ENCODE results near the gene HOXA6.

Gene HOXA6

DNA sequence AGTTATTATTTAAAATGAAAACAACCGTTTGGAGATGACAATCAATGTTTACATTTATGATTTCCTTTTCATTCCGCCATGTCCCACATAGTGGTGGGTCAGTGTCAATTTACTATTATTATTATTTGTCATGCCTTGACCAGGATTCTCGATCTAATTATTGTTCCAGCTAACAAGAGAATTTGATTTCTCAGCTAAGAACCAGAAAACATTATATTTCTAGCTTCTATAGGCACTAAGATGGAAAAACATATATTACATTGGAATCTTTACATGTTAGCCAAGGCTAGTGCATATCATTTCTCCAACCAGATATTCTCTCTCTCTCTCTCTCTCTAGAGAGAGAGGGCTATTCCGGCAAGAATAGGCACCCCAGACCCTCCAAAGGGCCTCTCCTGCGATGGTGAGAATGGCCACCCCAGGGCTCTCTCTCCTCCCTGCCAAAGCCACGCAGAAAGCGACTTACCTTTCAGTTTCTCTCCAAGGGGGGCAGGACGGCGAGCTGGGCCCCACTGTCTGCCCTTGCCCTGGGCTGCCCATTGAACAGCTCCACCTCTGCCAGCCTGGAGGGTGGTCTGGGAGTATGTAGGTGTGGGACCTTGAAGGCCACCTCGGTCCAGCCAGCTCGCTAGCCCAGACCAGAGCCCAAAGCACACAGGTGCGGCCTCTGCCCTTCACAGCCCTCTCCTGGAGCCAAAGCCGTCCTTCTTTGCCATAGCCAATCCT, 2.4 kb upstream of the HOXA6 start:
- no peak for DNase-seq (ENCODE audit: low read depth in 1 of 2, low spot score in 1 of 2)
- no peak overlapping the region for H3K27ac ChIP-seq (replicated peaks)

DNA sequence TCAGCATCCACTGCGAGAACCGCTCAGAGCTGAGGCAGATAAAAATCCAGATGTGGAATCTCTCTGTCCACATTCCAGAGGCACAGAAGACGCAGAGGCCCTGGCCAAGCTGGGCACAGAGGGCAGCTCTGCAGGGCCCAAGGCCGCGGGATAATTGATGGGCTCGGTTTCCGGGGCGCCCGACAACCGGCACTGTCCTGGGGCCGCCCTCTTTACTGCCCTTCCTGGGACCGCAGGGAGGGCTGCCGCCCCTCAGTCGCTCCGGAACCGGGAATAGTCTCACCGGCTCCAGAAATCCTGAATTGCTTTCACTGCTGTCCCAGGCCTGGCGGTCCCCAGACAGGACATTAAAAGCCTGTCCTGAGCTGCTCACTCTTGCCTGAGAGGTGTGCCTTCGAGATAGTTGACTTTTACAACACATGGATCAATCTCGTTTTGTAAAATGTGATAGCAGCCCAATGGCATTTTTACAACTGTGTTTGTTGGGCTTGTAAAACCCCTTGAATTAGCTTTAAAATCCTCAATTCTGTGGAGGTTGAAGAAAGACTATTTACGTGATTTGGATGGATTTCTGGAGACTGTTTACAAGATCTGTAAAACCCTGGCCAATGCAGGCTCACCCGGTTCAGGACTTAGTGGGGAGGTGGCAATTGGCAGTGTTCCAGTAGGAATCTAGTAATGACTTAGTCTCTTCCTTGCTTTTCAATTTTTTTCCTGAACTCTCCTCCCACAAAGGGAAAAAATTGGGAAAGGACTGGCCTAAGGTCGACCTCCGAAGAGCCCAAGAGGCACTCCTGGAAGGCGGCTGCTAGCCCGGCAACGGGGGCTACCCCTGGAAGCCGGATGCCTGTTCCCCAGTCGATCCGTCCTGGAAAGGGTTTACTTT, 1.4 kb upstream of the HOXA6 start:
- TF ChIP-seq GABPA (IDR thresholded peaks at IDR 0.05; ENCODE audit: low read depth) (no peak), SPI1 (IDR thresholded peaks at IDR 0.05; ENCODE audit: borderline replicate concordance, low read depth) (no peak), CTCF (IDR thresholded peaks at IDR 0.05; ENCODE audit: insufficient read depth, low read length) (no peak), POLR2AphosphoS5 (IDR thresholded peaks at IDR 0.05; ENCODE audit: low read depth) (no peak)
- TF ChIP-seq, protein P1, sequence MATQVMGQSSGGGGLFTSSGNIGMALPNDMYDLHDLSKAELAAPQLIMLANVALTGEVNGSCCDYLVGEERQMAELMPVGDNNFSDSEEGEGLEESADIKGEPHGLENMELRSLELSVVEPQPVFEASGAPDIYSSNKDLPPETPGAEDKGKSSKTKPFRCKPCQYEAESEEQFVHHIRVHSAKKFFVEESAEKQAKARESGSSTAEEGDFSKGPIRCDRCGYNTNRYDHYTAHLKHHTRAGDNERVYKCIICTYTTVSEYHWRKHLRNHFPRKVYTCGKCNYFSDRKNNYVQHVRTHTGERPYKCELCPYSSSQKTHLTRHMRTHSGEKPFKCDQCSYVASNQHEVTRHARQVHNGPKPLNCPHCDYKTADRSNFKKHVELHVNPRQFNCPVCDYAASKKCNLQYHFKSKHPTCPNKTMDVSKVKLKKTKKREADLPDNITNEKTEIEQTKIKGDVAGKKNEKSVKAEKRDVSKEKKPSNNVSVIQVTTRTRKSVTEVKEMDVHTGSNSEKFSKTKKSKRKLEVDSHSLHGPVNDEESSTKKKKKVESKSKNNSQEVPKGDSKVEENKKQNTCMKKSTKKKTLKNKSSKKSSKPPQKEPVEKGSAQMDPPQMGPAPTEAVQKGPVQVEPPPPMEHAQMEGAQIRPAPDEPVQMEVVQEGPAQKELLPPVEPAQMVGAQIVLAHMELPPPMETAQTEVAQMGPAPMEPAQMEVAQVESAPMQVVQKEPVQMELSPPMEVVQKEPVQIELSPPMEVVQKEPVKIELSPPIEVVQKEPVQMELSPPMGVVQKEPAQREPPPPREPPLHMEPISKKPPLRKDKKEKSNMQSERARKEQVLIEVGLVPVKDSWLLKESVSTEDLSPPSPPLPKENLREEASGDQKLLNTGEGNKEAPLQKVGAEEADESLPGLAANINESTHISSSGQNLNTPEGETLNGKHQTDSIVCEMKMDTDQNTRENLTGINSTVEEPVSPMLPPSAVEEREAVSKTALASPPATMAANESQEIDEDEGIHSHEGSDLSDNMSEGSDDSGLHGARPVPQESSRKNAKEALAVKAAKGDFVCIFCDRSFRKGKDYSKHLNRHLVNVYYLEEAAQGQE (IDR thresholded peaks at IDR 0.05; ENCODE audit: insufficient replicate concordance, low read depth), result no peak
- DNase-seq (ENCODE audit: low read depth in 1 of 2, low spot score in 1 of 2), result no peak
- peaks cover 43% of the 10 kb centered on the region for H3K27me3 ChIP-seq (ENCODE audit: insufficient read depth, poor library complexity, severe bottlenecking)
- no peak overlapping the region for H3K27ac ChIP-seq (replicated peaks)
- H3K4me3 ChIP-seq (replicated peaks; ENCODE audit: insufficient read depth, low read length), result no peak overlapping the region

More for the DNA sequence above, 2.4 kb upstream of the HOXA6 start:
- H3K4me3 ChIP-seq (replicated peaks; ENCODE audit: insufficient read depth, low read length), result no peak overlapping the region; the same call in 1 of the 2 replicates
- TF ChIP-seq POLR2AphosphoS5 (IDR thresholded peaks at IDR 0.05; ENCODE audit: low read depth), result no peak
- TF ChIP-seq, protein P1 (IDR thresholded peaks at IDR 0.05; ENCODE audit: insufficient replicate concordance, low read depth), result no peak
- TF ChIP-seq CTCF (IDR thresholded peaks at IDR 0.05; ENCODE audit: insufficient read depth, low read length), result no peak
- TF ChIP-seq SPI1 (IDR thresholded peaks at IDR 0.05; ENCODE audit: borderline replicate concordance, low read depth), result no peak
- no peak for TF ChIP-seq GABPA (IDR thresholded peaks at IDR 0.05; ENCODE audit: low read depth)
- H3K27me3 ChIP-seq (ENCODE audit: insufficient read depth, poor library complexity, severe bottlenecking), result peaks cover 53% of the 10 kb centered on the region

GRCh38 chr7:27148031-27148755, 619 bp upstream of the HOXA6 start:
- no peak for DNase-seq (ENCODE audit: low read depth in 1 of 2, low spot score in 1 of 2)
- no peak for TF ChIP-seq POLR2AphosphoS5 (IDR thresholded peaks at IDR 0.05; ENCODE audit: low read depth)
- no peak for TF ChIP-seq CTCF (IDR thresholded peaks at IDR 0.05; ENCODE audit: insufficient read depth, low read length)
- TF ChIP-seq SPI1 (IDR thresholded peaks at IDR 0.05; ENCODE audit: borderline replicate concordance, low read depth), result no peak
- no peak for TF ChIP-seq GABPA (IDR thresholded peaks at IDR 0.05; ENCODE audit: low read depth)
- TF ChIP-seq, protein P1 (IDR thresholded peaks at IDR 0.05; ENCODE audit: insufficient replicate concordance, low read depth), result no peak
- peaks cover 35% of the 10 kb centered on the region for H3K27me3 ChIP-seq (ENCODE audit: insufficient read depth, poor library complexity, severe bottlenecking)
- no peak overlapping the region for H3K4me3 ChIP-seq (replicated peaks; ENCODE audit: insufficient read depth, low read length)
- H3K27ac ChIP-seq (replicated peaks), result no peak overlapping the region
